Measurements from ENCODE around the gene FBN1. TPM values are rescaled to one million over a fixed set of nuclear protein-coding genes. Genes with fewer than 3 reads are reported as not detected.

The FBN1 gene
- total RNA-seq, 1 experiment from 2014 or later: 1.1 TPM

- no peak for DNase-seq
- H3K4me3 Mint-ChIP-seq (ENCODE audit: low read depth, unreplicated experiment): no peak overlapping the region
- no peaks in the 10 kb centered on the region for H3K9me3 Mint-ChIP-seq (ENCODE audit: low read depth, unreplicated experiment)
- peaks cover 20% of the 10 kb centered on the region for H3K27me3 Mint-ChIP-seq (ENCODE audit: unreplicated experiment)
- H3K27ac Mint-ChIP-seq (ENCODE audit: unreplicated experiment): no peak overlapping the region
- no peak for TF ChIP-seq CTCF (IDR thresholded peaks at IDR 0.05; ENCODE audit: unreplicated experiment)
- CTCF ChIA-PET: no interaction called here
- peaks cover 8% of the 10 kb centered on the region for H3K36me3 Mint-ChIP-seq (ENCODE audit: insufficient read depth, unreplicated experiment)
- intact Hi-C loops (cut with micrococcal nuclease; ENCODE audit: unreplicated experiment): loop anchor here (1.0 to 10.0 kb wide), 3 partner anchors 163 to 283 kb away; no protein-coding TSS in a partner anchor
- H3K4me1 Mint-ChIP-seq (ENCODE audit: low read depth, unreplicated experiment): no peaks in the 10 kb centered on the region
- BruUV-seq (replicated peaks): no TSS peak
Measured at GRCh38 chr15:48641416-48641815, 4.1 kb downstream of the FBN1 start.

GRCh38 chr15:48638963-48639362, 6.5 kb downstream of the FBN1 start:
- H3K4me3 Mint-ChIP-seq (ENCODE audit: low read depth, unreplicated experiment): no peak overlapping the region
- DNase-seq: no peak
- no TSS peak for BruUV-seq (replicated peaks)
- no peak for TF ChIP-seq CTCF (IDR thresholded peaks at IDR 0.05; ENCODE audit: unreplicated experiment)
- H3K27me3 Mint-ChIP-seq (ENCODE audit: unreplicated experiment): peaks cover 8% of the 10 kb centered on the region
- no peaks in the 10 kb centered on the region for H3K36me3 Mint-ChIP-seq (ENCODE audit: insufficient read depth, unreplicated experiment)
- H3K27ac Mint-ChIP-seq (ENCODE audit: unreplicated experiment): no peak overlapping the region
- intact Hi-C loops (cut with micrococcal nuclease; ENCODE audit: unreplicated experiment): no loop called here
- H3K4me1 Mint-ChIP-seq (ENCODE audit: low read depth, unreplicated experiment): no peaks in the 10 kb centered on the region
- CTCF ChIA-PET: no interaction called here
- H3K9me3 Mint-ChIP-seq (ENCODE audit: low read depth, unreplicated experiment): no peaks in the 10 kb centered on the region

- no TSS peak for BruUV-seq (replicated peaks)
- Mint-ChIP-seq H3K9me3 (ENCODE audit: low read depth, unreplicated experiment) (no peaks in the 10 kb centered on the region), H3K4me3 (ENCODE audit: low read depth, unreplicated experiment) (no peak overlapping the region), H3K27me3 (ENCODE audit: unreplicated experiment) (no peaks in the 10 kb centered on the region), H3K36me3 (ENCODE audit: insufficient read depth, unreplicated experiment) (no peaks in the 10 kb centered on the region), H3K27ac (ENCODE audit: unreplicated experiment) (no peak overlapping the region), H3K4me1 (ENCODE audit: low read depth, unreplicated experiment) (no peaks in the 10 kb centered on the region)
- intact Hi-C loops (cut with micrococcal nuclease; ENCODE audit: unreplicated experiment): no loop called here
- CTCF ChIA-PET: interaction anchor here (0.6 to 0.7 kb wide), 2 partner anchors 52 to 1072 kb away, joined by 3 read pairs; no protein-coding TSS in a partner anchor
- TF ChIP-seq CTCF (IDR thresholded peaks at IDR 0.05; ENCODE audit: unreplicated experiment): no peak
- no peak for DNase-seq
Measured at GRCh38 chr15:48637639-48638038, 7.9 kb downstream of the FBN1 start.

GRCh38 chr15:48636511-48636910, 9.0 kb downstream of the FBN1 start:
- no peak for DNase-seq
- no peaks in the 10 kb centered on the region for H3K36me3 Mint-ChIP-seq (ENCODE audit: insufficient read depth, unreplicated experiment)
- intact Hi-C loops (cut with micrococcal nuclease; ENCODE audit: unreplicated experiment): no loop called here
- H3K9me3 Mint-ChIP-seq (ENCODE audit: low read depth, unreplicated experiment): no peaks in the 10 kb centered on the region
- H3K4me1 Mint-ChIP-seq (ENCODE audit: low read depth, unreplicated experiment): no peaks in the 10 kb centered on the region
- TF ChIP-seq CTCF (IDR thresholded peaks at IDR 0.05; ENCODE audit: unreplicated experiment): no peak
- no TSS peak for BruUV-seq (replicated peaks)
- H3K27me3 Mint-ChIP-seq (ENCODE audit: unreplicated experiment): no peaks in the 10 kb centered on the region
- CTCF ChIA-PET: no interaction called here
- H3K4me3 Mint-ChIP-seq (ENCODE audit: low read depth, unreplicated experiment): no peak overlapping the region
- no peak overlapping the region for H3K27ac Mint-ChIP-seq (ENCODE audit: unreplicated experiment)
